HG03280 (cell line): ENCODE data around the gene SLC40A1.
"Not testable (repeated sequence)": the region's sequence is repeated elsewhere in the genome, so short reads cannot be mapped to it uniquely, and the experiment has no call there.

Source experiments
- ATAC-seq: cut with Tn5 transposase; IDR thresholded peaks from one replicate; pipeline ENCODE4 v1.9.1; 2021; ENCODE audit warnings: mild to moderate bottlenecking, moderate library complexity; ENCODE audit not compliant: unreplicated experiment

The SLC40A1 gene

GRCh38 chr2:189601652-189602051 lies 21.1 kb upstream of the SLC40A1 start:
- not testable (repeated sequence) for ATAC-seq

- no peak for ATAC-seq
These were observed 20.5 kb upstream of the SLC40A1 start for GRCh38 chr2:189601043-189601442.

GRCh38 chr2:189599245-189599644 lies 18.7 kb upstream of the SLC40A1 start:
- no peak for ATAC-seq

GRCh38 chr2:189595417-189595816 lies 14.8 kb upstream of the SLC40A1 start:
- no peak for ATAC-seq

- ATAC-seq: no peak
These were observed 13.7 kb upstream of the SLC40A1 start for GRCh38 chr2:189594305-189594704.

GRCh38 chr2:189593115-189593514 lies 12.5 kb upstream of the SLC40A1 start:
- ATAC-seq: no peak

GRCh38 chr2:189592353-189592984 lies 11.9 kb upstream of the SLC40A1 start:
- no peak for ATAC-seq

GRCh38 chr2:189587780-189588179 lies 7.2 kb upstream of the SLC40A1 start:
- no peak for ATAC-seq

- ATAC-seq: no peak
These were observed 4.7 kb upstream of the SLC40A1 start for GRCh38 chr2:189585226-189585756.

GRCh38 chr2:189584686-189585085 lies 4.1 kb upstream of the SLC40A1 start:
- no peak for ATAC-seq

GRCh38 chr2:189583227-189584198 lies 2.9 kb upstream of the SLC40A1 start:
- no peak for ATAC-seq

GRCh38 chr2:189582809-189583192 lies 2.2 kb upstream of the SLC40A1 start:
- no peak for ATAC-seq

GRCh38 chr2:189582140-189582808 lies 1.7 kb upstream of the SLC40A1 start:
- ATAC-seq: no peak

- ATAC-seq: no peak
These were observed 961 bp upstream of the SLC40A1 start for GRCh38 chr2:189581354-189582139.

GRCh38 chr2:189580241-189580651 lies 340 bp downstream of the SLC40A1 start:
- peak; percentile 18 for ATAC-seq

GRCh38 chr2:189579585-189580186 lies 900 bp downstream of the SLC40A1 start:
- no peak for ATAC-seq

- ATAC-seq: no peak
These were observed 2.2 kb downstream of the SLC40A1 start for GRCh38 chr2:189578272-189578950.

- ATAC-seq: no peak
These were observed 3.5 kb downstream of the SLC40A1 start for GRCh38 chr2:189577121-189577520.

GRCh38 chr2:189576396-189576795 lies 4.2 kb downstream of the SLC40A1 start:
- ATAC-seq: no peak
